Heart right ventricle (tissue), 16 donors: ENCODE results near the gene BMPER. TPM values are rescaled to one million over a fixed set of nuclear protein-coding genes. Genes with fewer than 3 reads are reported as not detected.

Experiments
- ATAC-seq, 8 donors: fragments of 200-7000 bp; cut with Tn5 transposase; one replicate each; pipeline ENCODE4 v1.9.1; 2020; ENCODE audit warnings: mild to moderate bottlenecking in 8 of 8, moderate library complexity in 8 of 8, moderate number of reproducible peaks in 1 of 8
- DNase-seq, 2 donors: peaks; one replicate each; pipeline ENCODE4 v3.0.0-alpha.2; 2020
- H3K27ac ChIP-seq, 10 donors: fragments of 200-600 bp; sonication (generic) in 2 of 10; one replicate each; pipeline versions ENCODE4 v1.5.0 to v1.8.0; 2020 to 2022; ENCODE audit warnings: mild to moderate bottlenecking in 3 of 10
- H3K27me3 ChIP-seq, 7 donors: fragments of 200-600 bp; one replicate each; pipeline ENCODE4 v1.8.0; 2021 to 2022; ENCODE audit warnings: mild to moderate bottlenecking in 2 of 7
- H3K36me3 ChIP-seq, 9 donors: fragments of 200-600 bp; sonication (generic) in 1 of 9; one replicate each; pipeline versions ENCODE4 v1.5.0 to v1.8.0; 2020 to 2022; ENCODE audit warnings: mild to moderate bottlenecking in 2 of 9
- H3K4me1 ChIP-seq, 9 donors: fragments of 200-600 bp; sonication (generic) in 1 of 9; one replicate each; pipeline versions ENCODE4 v1.5.0 to v1.8.0; 2020 to 2022; ENCODE audit warnings: mild to moderate bottlenecking in 4 of 9
- H3K4me3 ChIP-seq, 10 donors: fragments of 200-600 bp; sonication (generic) in 2 of 10; one replicate each; pipeline versions ENCODE4 v1.5.0 to v1.8.0; 2020 to 2022; ENCODE audit warnings: mild to moderate bottlenecking in 7 of 10, moderate library complexity in 2 of 10
- H3K9me3 ChIP-seq, 11 donors: fragments of 200-600 bp in 10 of 11; sonication (generic) in 2 of 11; one replicate each; pipeline versions ENCODE4 v1.5.0 to v1.8.0; 2013 to 2022; ENCODE audit warnings: mild to moderate bottlenecking in 2 of 11, control low read depth in 1 of 11, moderate library complexity in 1 of 11
- WGBS, 2 donors: extraction: QIAGEN DNeasy Blood & Tissue Kit; methylation state at CpG; one replicate each; pipeline ENCODE4 v1.1.7; 2013; ENCODE audit warnings: inconsistent platforms in 1 of 2; 5-methylcytosine and 5-hydroxymethylcytosine counted together
- intact Hi-C, 10 donors: fragments of 100-400 bp; cut with DNase I; formaldehyde crosslinking; loops; one replicate each; pipeline versions ENCODE4 v1.11.1 to v1.14.2; 2022
- polyA plus RNA-seq, 2 donors: library from polyadenylated mRNA; stranded (reverse); fragments of 200-250 nt; gene quantifications; one replicate each; pipeline ENCODE4 v1.2.3, GENCODE V29; 2013
- total RNA-seq, 10 donors: library from RNA; stranded (reverse); fragmentation: NEBNext Ultra II Directional in 3 of 10; extraction: Animal tissue kit (Norgen Biotek cat#: 25700) in 3 of 10; gene quantifications; one replicate each; pipeline versions ENCODE4 v1.2.1 to v1.2.4, GENCODE V29; 2021 to 2023
- TF ChIP-seq, protein P1 (sequence below), 9 donors: fragments of 200-600 bp; sonication (generic) in 2 of 9; IDR thresholded peaks; one replicate each; pipeline versions ENCODE4 v1.5.0 to v1.8.0; 2021 to 2022; ENCODE audit warnings: antibody characterized with exemption in 9 of 9, mild to moderate bottlenecking in 5 of 9, moderate library complexity in 1 of 9
- donor health status: Arrhythmogenic right ventricular cardiomyopathy.
- donor health status: ischemic (EF 13 %, LVEDD 7.1; RV severe dilation, severe dysfunction).
- donor health status: healthy with polysubstance abuse.
- donor health status: DM: no; HTN: yes; CAD: no.
- donor health status: DM: no; HTN: no; CAD: no.
- donor health status: ischemic (EF 25% LVEDD 6.9; RV normal size, moderate dysfunction).
- donor health status: ischemic (EF 25% LVEDD 5.7; RV mildly dilated, moderate dysfunction).
- donor health status: healthy.
- donor health status: DM: yes; HTN: yes; CAD: no.
- donor health status: Ischemic cardiomyopathy.
- donor health status: ischemic (EF 35%, LVEDD 5.7; RV mildly dilated, moderate dysfunction).
- donor health status: nonischemic (EF 11% LVEDD 7.7; RV severe dilation, severe dysfunction).
- donor health status: DM: yes; HTN: yes; CAD: no.
- donor health status: PGD.
- donor health status: ischemic (EF 29% LVEDD 5.4; RV normal size, mild dysfunction).
- donor health status: nonischemic (EF 23%, LVEDD 6.1; RV moderate dilation, normal function).

BMPER gene
- total and polyA plus RNA-seq, 12 donors: 0.70 to 3.9 (median 1.5) TPM

- H3K4me1 ChIP-seq: peaks cover 0 to 3% (median 0%) of the 10 kb centered on the region in 9 donors
- WGBS, 2 donors: 93 to 95% methylated on average over 4 of the region's 4 CpGs
- no peaks in the 10 kb centered on the region for H3K9me3 ChIP-seq
- no peak for DNase-seq
- TF ChIP-seq, protein P1, sequence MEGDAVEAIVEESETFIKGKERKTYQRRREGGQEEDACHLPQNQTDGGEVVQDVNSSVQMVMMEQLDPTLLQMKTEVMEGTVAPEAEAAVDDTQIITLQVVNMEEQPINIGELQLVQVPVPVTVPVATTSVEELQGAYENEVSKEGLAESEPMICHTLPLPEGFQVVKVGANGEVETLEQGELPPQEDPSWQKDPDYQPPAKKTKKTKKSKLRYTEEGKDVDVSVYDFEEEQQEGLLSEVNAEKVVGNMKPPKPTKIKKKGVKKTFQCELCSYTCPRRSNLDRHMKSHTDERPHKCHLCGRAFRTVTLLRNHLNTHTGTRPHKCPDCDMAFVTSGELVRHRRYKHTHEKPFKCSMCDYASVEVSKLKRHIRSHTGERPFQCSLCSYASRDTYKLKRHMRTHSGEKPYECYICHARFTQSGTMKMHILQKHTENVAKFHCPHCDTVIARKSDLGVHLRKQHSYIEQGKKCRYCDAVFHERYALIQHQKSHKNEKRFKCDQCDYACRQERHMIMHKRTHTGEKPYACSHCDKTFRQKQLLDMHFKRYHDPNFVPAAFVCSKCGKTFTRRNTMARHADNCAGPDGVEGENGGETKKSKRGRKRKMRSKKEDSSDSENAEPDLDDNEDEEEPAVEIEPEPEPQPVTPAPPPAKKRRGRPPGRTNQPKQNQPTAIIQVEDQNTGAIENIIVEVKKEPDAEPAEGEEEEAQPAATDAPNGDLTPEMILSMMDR (IDR thresholded peaks at IDR 0.05): no peak
- H3K27ac ChIP-seq: no peak overlapping the region
- H3K27me3 ChIP-seq: no peaks in the 10 kb centered on the region
- H3K4me3 ChIP-seq: no peak overlapping the region
- intact Hi-C loops: no loop called here
- H3K36me3 ChIP-seq: no peaks in the 10 kb centered on the region
- no peak for ATAC-seq
Measured at GRCh38 chr7:34140066-34140465, 234.7 kb downstream of the BMPER start.

GRCh38 chr7:34143402-34143801, 238.1 kb downstream of the BMPER start:
- H3K9me3 ChIP-seq: no peaks in the 10 kb centered on the region
- 88% methylated on average over 2 of the region's 2 CpGs for WGBS, 2 donors
- TF ChIP-seq, protein P1 (IDR thresholded peaks at IDR 0.05): no peak
- H3K36me3 ChIP-seq: no peaks in the 10 kb centered on the region
- intact Hi-C loops: no loop called here
- H3K27me3 ChIP-seq: no peaks in the 10 kb centered on the region
- H3K4me3 ChIP-seq: no peak overlapping the region
- ATAC-seq (no peak), DNase-seq (no peak)
- H3K4me1 ChIP-seq: no peaks in the 10 kb centered on the region
- H3K27ac ChIP-seq: no peak overlapping the region

DNA sequence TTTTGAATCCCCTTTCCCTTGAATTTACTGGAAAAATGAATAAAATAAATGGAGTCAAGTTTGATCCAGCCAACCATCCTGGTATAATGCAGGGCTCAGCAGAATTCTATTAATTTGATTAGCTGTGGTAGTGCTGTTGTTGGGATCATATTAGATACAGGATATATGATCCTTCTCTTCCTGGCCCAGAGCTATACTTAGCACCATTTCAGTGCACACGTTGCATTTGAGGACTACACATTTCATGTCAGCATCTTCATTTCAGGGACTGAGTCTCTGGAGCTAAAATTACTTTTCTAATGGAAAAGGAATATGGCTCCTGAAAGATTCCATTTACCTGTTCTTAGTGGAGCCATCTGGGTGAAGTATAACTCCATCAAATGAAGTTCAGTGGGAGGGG, 240.3 kb downstream of the BMPER start:
- Histone ChIP-seq H3K27ac (no peak overlapping the region), H3K27me3 (peaks cover 0 to 4% (median 0%) of the 10 kb centered on the region in 7 donors), H3K9me3 (no peaks in the 10 kb centered on the region), H3K4me1 (no peaks in the 10 kb centered on the region), H3K36me3 (no peaks in the 10 kb centered on the region), H3K4me3 (no peak overlapping the region)
- WGBS, 2 donors: 28 to 31% methylated on average over 1 of the region's 1 CpG
- DNase-seq (no peak), ATAC-seq (no peak)
- intact Hi-C loops: no loop called here
- TF ChIP-seq, protein P1 (IDR thresholded peaks at IDR 0.05): no peak

DNA sequence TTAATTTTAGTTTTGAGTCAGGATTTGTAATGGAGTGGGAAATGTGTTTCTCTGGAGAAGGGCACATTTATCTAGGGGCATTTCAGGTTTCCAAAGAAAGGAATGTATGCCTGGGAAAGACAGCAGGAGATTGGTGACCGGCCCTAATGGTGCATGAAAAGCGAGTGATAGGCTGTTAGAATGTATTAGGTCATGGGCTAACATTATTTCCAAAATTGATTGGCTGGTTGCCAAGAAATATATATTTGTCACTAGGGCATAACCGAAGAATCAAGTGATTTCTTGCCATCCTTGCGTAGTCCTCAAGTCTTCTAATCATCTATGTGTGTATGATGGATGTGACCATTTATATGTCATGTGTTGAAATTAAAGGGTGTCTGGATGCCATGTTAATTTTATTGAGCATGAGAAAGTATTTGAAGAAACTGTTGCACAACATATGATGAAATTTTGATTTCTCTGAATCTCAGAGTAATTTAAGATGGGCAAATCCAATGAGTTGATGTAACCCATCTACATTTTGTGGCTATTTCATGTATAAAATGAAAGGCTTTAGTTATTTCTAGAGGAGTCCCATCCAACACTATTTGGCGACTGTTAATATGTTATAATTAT, 248.4 kb downstream of the BMPER start:
- 91 to 94% methylated on average over 5 of the region's 5 CpGs for WGBS, 2 donors
- H3K9me3 ChIP-seq: no peaks in the 10 kb centered on the region
- intact Hi-C loops: loop anchor here in 1 of 10 donors (10.0 kb wide), 1 partner anchor 59 kb away; no protein-coding TSS in a partner anchor
- H3K36me3 ChIP-seq: no peaks in the 10 kb centered on the region
- H3K27me3 ChIP-seq: peaks cover 0 to 4% (median 0%) of the 10 kb centered on the region in 7 donors
- TF ChIP-seq, protein P1 (IDR thresholded peaks at IDR 0.05): no peak
- no peak overlapping the region for H3K27ac ChIP-seq
- H3K4me1 ChIP-seq: peaks cover 0 to 9% (median 0%) of the 10 kb centered on the region in 9 donors
- ATAC-seq: no peak
- no peak for DNase-seq
- no peak overlapping the region for H3K4me3 ChIP-seq
